RWPE2 (cell line): ENCODE measurements around the gene TECTA.

Experiments
- ATAC-seq: fragments of 200-7000 bp; cut with Tn5 transposase; 3 replicates; pipeline ENCODE4 v1.9.1; 2021; ENCODE audit warnings: low read depth
- DNase-seq: peaks from one replicate; pipeline ENCODE4 v3.0.0-alpha.2; 2020; ENCODE audit warnings: low spot score
- H3K27ac ChIP-seq: fragments of 450-650 bp; 2 replicates; pipeline ENCODE4 v1.5.1; 2017; ENCODE audit warnings: mild to moderate bottlenecking; ENCODE audit not compliant: poor library complexity, severe bottlenecking
- H3K27me3 ChIP-seq: fragments of 250-450 bp; sonication (Bioruptor Pico); 2 replicates; pipeline ENCODE4 v1.5.1; 2021; ENCODE audit warnings: mild to moderate bottlenecking, moderate library complexity; ENCODE audit not compliant: insufficient read depth, poor library complexity, severe bottlenecking
- H3K36me3 ChIP-seq: fragments of 250-450 bp; sonication (Bioruptor Pico); 2 replicates; pipeline ENCODE4 v1.5.1; 2020; ENCODE audit warnings: low read depth, mild to moderate bottlenecking, moderate library complexity
- H3K4me1 ChIP-seq: fragments of 250-450 bp; sonication (Bioruptor Pico); 2 replicates; pipeline ENCODE4 v1.5.1; 2021; ENCODE audit warnings: mild to moderate bottlenecking, moderate library complexity; ENCODE audit not compliant: insufficient read depth, poor library complexity, severe bottlenecking
- H3K4me3 ChIP-seq: fragments of 250-450 bp; sonication (Bioruptor Pico); 2 replicates; pipeline ENCODE4 v1.5.1; 2021; ENCODE audit warnings: mild to moderate bottlenecking, moderate library complexity; ENCODE audit not compliant: severe bottlenecking
- H3K9me3 ChIP-seq: fragments of 250-450 bp; sonication (Bioruptor Pico); 2 replicates; pipeline ENCODE4 v1.5.1; 2021; ENCODE audit warnings: mild to moderate bottlenecking, moderate library complexity; ENCODE audit not compliant: severe bottlenecking
- TF ChIP-seq, protein P1 (sequence below): fragments of 450-650 bp; IDR thresholded peaks from one replicate; pipeline ENCODE4 v1.5.1; 2017; ENCODE audit warnings: mild to moderate bottlenecking, moderate library complexity; ENCODE audit not compliant: poor library complexity, severe bottlenecking

Gene TECTA

DNA sequence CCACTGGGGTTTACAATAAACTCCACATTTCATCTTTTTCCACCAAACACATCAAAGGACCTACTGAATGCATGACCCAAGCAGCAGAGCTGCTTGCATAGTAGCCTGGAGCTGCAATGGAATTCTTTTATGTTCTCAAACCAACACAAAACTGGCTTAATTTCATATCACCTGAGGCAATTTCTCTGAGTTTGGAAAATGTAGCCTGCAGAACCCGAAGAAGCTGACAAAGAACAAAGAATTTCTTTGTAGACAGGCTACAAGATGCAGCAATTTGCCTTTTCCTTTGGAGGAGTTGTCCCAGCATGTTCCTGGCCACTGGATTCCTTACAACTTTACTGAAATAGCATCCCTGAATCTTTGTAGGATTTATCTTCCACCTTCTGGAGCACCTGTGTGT, 5.5 kb upstream of the TECTA start:
- H3K4me1 ChIP-seq: no peaks in the 10 kb centered on the region
- H3K9me3 ChIP-seq: no peaks in the 10 kb centered on the region
- no peak for ATAC-seq
- no peaks in the 10 kb centered on the region for H3K27me3 ChIP-seq
- H3K27ac ChIP-seq: no peak overlapping the region
- DNase-seq: no peak
- no peaks in the 10 kb centered on the region for H3K36me3 ChIP-seq
- TF ChIP-seq, protein P1, sequence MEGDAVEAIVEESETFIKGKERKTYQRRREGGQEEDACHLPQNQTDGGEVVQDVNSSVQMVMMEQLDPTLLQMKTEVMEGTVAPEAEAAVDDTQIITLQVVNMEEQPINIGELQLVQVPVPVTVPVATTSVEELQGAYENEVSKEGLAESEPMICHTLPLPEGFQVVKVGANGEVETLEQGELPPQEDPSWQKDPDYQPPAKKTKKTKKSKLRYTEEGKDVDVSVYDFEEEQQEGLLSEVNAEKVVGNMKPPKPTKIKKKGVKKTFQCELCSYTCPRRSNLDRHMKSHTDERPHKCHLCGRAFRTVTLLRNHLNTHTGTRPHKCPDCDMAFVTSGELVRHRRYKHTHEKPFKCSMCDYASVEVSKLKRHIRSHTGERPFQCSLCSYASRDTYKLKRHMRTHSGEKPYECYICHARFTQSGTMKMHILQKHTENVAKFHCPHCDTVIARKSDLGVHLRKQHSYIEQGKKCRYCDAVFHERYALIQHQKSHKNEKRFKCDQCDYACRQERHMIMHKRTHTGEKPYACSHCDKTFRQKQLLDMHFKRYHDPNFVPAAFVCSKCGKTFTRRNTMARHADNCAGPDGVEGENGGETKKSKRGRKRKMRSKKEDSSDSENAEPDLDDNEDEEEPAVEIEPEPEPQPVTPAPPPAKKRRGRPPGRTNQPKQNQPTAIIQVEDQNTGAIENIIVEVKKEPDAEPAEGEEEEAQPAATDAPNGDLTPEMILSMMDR: no peak
- H3K4me3 ChIP-seq: no peak overlapping the region

DNA sequence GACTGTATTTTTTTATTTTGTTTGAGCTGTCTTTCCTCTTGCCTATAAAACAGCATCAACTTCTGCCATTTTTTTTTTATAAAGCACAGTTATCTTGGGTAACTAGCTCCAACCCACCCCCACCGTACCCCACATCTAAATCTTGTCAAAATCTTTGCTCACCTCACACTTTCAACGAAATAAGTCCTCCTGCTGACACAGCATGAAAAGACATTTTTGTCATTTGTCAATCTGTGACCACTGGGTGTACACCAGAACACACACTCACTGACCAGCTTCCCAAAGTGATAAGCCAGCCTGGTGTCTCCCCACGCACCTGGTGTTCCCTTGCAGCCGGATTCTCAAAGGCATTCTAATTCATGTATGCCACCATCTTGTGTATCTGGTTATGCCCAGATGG, 1.7 kb upstream of the TECTA start:
- H3K27me3 ChIP-seq: peaks cover 14% of the 10 kb centered on the region
- TF ChIP-seq, protein P1: no peak
- no peaks in the 10 kb centered on the region for H3K9me3 ChIP-seq
- H3K36me3 ChIP-seq: no peaks in the 10 kb centered on the region
- no peak overlapping the region for H3K27ac ChIP-seq
- DNase-seq: no peak
- ATAC-seq: no peak
- H3K4me1 ChIP-seq: no peaks in the 10 kb centered on the region
- no peak overlapping the region for H3K4me3 ChIP-seq

- Histone ChIP-seq H3K27ac (no peak overlapping the region), H3K9me3 (no peaks in the 10 kb centered on the region), H3K36me3 (no peaks in the 10 kb centered on the region), H3K27me3 (peaks cover 14% of the 10 kb centered on the region), H3K4me1 (no peaks in the 10 kb centered on the region), H3K4me3 (no peak overlapping the region)
- ATAC-seq (no peak), DNase-seq (no peak)
- TF ChIP-seq, protein P1: no peak
Measured at GRCh38 chr11:121099885-121100284, 1.2 kb upstream of the TECTA start.

- Histone ChIP-seq H3K4me3 (no peak overlapping the region), H3K27ac (no peak overlapping the region), H3K27me3 (peaks cover 14% of the 10 kb centered on the region), H3K9me3 (no peaks in the 10 kb centered on the region), H3K4me1 (no peaks in the 10 kb centered on the region), H3K36me3 (no peaks in the 10 kb centered on the region)
- ATAC-seq (no peak), DNase-seq (no peak)
- TF ChIP-seq, protein P1: no peak
Measured at GRCh38 chr11:121104312-121104762, 3.3 kb downstream of the TECTA start.

DNA sequence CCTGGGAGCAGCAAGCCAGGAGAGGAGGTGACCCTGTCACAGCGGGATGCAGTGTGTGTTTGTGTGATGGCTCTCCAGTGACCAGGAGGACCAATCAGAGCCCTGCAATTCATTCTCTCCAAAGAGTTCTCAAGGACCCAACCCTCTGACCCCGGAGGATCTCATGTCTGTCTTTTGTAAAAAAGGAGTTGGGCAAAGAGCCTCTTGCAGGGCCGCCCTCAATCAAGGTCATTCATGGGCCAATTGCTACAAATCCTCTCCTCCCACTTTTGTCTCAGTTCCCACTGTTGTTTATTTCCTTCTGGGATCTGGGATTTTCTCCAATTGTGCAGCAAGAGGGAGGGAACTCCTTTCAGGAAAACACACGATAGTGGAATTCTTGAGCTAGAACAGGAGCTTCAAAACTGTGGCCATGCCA, 4.0 kb downstream of the TECTA start:
- Histone ChIP-seq H3K4me1 (no peaks in the 10 kb centered on the region), H3K4me3 (no peak overlapping the region), H3K27ac (no peak overlapping the region), H3K36me3 (no peaks in the 10 kb centered on the region), H3K27me3 (peaks cover 14% of the 10 kb centered on the region), H3K9me3 (no peaks in the 10 kb centered on the region)
- TF ChIP-seq, protein P1: no peak
- no peak for ATAC-seq
- no peak for DNase-seq
